Prostate gland (tissue), 2 donors: Measurements from ENCODE around the gene CNTNAP2. TPM values are rescaled to one million over a fixed set of nuclear protein-coding genes. Genes with fewer than 3 reads are reported as not detected.

Experiments
- DNase-seq: peaks from one replicate; pipeline ENCODE4 v3.0.0-alpha.2; 2019; ENCODE audit warnings: low spot score
- H3K27ac ChIP-seq, 2 donors: fragments of 200-600 bp; sonication (generic); 2 replicates each; pipeline ENCODE4 v1.5.1; 2017 to 2019
- H3K27me3 ChIP-seq: fragments of 200-600 bp; sonication (generic); replicated peaks from 2 replicates; pipeline ENCODE4 v1.5.1; 2019; ENCODE audit not compliant: insufficient read depth
- H3K36me3 ChIP-seq, 2 donors: fragments of 200-600 bp; sonication (generic); 1 replicate in 1 of 2; 2 replicates in 1 of 2; pipeline versions ENCODE4 v1.5.1 to v1.8.1; 2017 to 2019
- H3K4me1 ChIP-seq: fragments of 200-600 bp; sonication (generic); replicated peaks from 2 replicates; pipeline ENCODE4 v1.5.1; 2019
- H3K4me3 ChIP-seq, 2 donors: fragments of 200-600 bp; sonication (generic); 2 replicates each; pipeline ENCODE4 v1.5.1; 2017 to 2019
- H3K9me3 ChIP-seq: fragments of 200-600 bp; sonication (generic); 2 replicates; pipeline ENCODE4 v1.5.1; 2017
- POLR2A ChIP-seq: fragments of 450-650 bp; IDR thresholded peaks from one replicate; pipeline ENCODE4 v1.6.1; 2016; ENCODE audit warnings: antibody characterized with exemption, mild to moderate bottlenecking
- POLR2AphosphoS5 ChIP-seq: sonication (generic); formaldehyde crosslinking; IDR thresholded peaks from one replicate; pipeline ENCODE4 v1.6.1; 2017; ENCODE audit warnings: antibody characterized with exemption
- WGBS: methylation state at CpG from one replicate; pipeline ENCODE4 v1.1.5; 2018; 5-methylcytosine and 5-hydroxymethylcytosine counted together
- intact Hi-C: fragments of 100-400 bp; cut with DNase I; formaldehyde crosslinking; loops from one replicate; pipeline ENCODE4 v1.14.2; 2022
- total RNA-seq, 2 donors: library from RNA; depleted of rRNA; stranded (reverse); fragments of >200 nt; gene quantifications; one replicate each; pipeline ENCODE4 v1.1.0, GENCODE V29; 2016
- TF ChIP-seq, protein P1 (sequence below), 4 experiments: fragments of 200-600 bp in 2 of 4; fragments of 450-650 bp in 2 of 4; sonication (generic) in 2 of 4; IDR thresholded peaks; 1 replicate in 3 of 4; 2 replicates in 1 of 4; pipeline ENCODE4 v1.5.1; 2016 to 2019; ENCODE audit warnings: antibody characterized with exemption in 4 of 4, mild to moderate bottlenecking in 2 of 4, moderate library complexity in 2 of 4

The CNTNAP2 gene
- total RNA-seq, 2 donors from 2014 or later: 10.6 to 43.7 TPM

DNA sequence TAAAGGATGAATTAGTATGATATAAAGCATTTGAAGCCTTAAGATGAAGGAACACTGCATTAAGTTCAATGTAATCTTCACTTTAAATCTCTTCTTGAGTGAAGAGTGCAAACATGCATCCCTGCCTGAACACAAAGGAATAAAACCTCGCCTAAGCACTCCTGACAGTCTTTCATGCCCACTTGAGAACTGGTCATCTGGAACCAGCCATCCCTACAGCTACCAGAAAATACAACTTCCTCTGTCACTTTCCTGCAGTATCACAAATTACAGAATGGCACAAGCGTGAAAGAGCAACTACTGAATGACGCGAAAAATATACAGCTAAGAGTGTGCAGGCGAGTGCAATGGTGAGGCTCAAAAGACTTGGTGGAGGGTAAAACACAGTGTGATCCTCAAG, 1079.9 kb downstream of the CNTNAP2 start:
- Histone ChIP-seq H3K27me3 (no peaks in the 10 kb centered on the region), H3K36me3 (no peaks in the 10 kb centered on the region), H3K27ac (no peak overlapping the region), H3K4me1 (no peaks in the 10 kb centered on the region), H3K4me3 (no peak overlapping the region), H3K9me3 (no peaks in the 10 kb centered on the region)
- WGBS: 85% methylated on average over 5 of the region's 5 CpGs
- TF ChIP-seq, protein P1, sequence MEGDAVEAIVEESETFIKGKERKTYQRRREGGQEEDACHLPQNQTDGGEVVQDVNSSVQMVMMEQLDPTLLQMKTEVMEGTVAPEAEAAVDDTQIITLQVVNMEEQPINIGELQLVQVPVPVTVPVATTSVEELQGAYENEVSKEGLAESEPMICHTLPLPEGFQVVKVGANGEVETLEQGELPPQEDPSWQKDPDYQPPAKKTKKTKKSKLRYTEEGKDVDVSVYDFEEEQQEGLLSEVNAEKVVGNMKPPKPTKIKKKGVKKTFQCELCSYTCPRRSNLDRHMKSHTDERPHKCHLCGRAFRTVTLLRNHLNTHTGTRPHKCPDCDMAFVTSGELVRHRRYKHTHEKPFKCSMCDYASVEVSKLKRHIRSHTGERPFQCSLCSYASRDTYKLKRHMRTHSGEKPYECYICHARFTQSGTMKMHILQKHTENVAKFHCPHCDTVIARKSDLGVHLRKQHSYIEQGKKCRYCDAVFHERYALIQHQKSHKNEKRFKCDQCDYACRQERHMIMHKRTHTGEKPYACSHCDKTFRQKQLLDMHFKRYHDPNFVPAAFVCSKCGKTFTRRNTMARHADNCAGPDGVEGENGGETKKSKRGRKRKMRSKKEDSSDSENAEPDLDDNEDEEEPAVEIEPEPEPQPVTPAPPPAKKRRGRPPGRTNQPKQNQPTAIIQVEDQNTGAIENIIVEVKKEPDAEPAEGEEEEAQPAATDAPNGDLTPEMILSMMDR (IDR thresholded peaks at IDR 0.05): no peak
- TF ChIP-seq POLR2A (no peak), POLR2AphosphoS5 (no peak)
- intact Hi-C loops: no loop called here
- no peak for DNase-seq

DNA sequence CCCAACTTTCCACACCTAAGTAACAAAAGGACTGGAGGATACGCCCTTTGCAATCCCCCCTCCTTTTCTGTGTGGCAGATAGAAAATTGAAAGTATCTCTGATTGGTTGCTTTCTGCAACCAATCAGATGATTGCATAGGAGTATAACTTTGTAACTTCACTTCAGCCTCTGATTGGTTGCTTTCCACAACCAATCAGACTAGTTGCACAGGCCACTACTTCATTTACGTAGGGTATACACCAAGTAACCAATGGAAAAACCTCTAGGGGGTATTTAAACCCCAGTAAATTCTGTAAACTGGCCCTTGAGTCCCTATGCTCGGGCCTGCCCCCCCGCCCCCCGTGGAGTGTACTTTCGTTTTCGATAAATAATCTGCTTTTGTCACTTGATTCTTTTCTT, 1080.4 kb downstream of the CNTNAP2 start:
- Histone ChIP-seq H3K27me3 (no peaks in the 10 kb centered on the region), H3K27ac (no peak overlapping the region), H3K4me1 (no peaks in the 10 kb centered on the region), H3K36me3 (no peaks in the 10 kb centered on the region), H3K9me3 (no peaks in the 10 kb centered on the region), H3K4me3 (no peak overlapping the region)
- intact Hi-C loops: no loop called here
- 87% methylated on average over 7 of the region's 7 CpGs for WGBS
- DNase-seq: no peak
- TF ChIP-seq, protein P1 (IDR thresholded peaks at IDR 0.05): no peak
- no peak for TF ChIP-seq POLR2A
- TF ChIP-seq POLR2AphosphoS5: no peak

DNA sequence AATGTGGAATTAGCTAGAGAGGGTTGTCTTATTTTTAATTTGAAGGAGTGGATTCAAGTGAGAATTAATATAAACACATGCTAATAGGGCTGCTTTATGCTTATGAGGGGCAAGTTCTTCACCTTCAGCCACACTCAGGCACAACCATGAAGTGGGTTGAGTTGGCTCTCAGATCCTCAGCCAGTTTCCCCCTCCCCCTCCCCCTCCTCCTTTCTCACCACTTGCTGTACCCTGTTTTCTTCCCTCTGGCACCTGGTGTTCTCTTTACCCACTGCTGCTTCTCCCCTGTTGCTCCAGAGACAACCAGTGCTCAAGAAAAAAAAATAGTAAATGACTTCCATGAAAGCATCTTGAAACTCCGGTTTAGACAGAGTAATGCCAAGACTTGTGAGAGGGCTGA, 1083.3 kb downstream of the CNTNAP2 start:
- H3K27ac ChIP-seq: no peak overlapping the region
- intact Hi-C loops: no loop called here
- WGBS: 50% methylated on average over 1 of the region's 1 CpG
- no peaks in the 10 kb centered on the region for H3K36me3 ChIP-seq
- no peaks in the 10 kb centered on the region for H3K27me3 ChIP-seq
- TF ChIP-seq, protein P1 (IDR thresholded peaks at IDR 0.05): no peak
- no peak for TF ChIP-seq POLR2A
- no peak for TF ChIP-seq POLR2AphosphoS5
- no peaks in the 10 kb centered on the region for H3K4me1 ChIP-seq
- no peak overlapping the region for H3K4me3 ChIP-seq
- H3K9me3 ChIP-seq: no peaks in the 10 kb centered on the region
- DNase-seq: no peak

DNA sequence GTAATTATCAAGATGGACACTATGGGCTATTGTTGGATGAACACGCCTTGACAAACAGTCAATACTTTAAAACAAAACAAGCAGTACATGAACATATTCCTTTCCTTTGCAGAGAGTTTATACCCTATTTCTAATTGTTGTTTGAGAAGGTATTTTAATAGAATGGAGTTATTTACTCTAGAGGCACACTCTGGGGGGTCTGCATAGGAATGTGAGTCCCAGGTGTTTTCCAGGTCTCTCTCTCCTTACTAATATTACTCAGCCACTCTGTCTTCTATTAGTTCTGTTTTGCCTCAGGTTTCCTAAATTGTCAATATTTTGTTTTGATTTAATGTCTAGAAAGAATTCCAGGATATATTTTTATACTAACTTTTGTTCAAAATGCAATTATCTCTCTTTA, 1091.4 kb downstream of the CNTNAP2 start:
- Histone ChIP-seq H3K4me3 (no peak overlapping the region), H3K27me3 (no peaks in the 10 kb centered on the region), H3K9me3 (no peaks in the 10 kb centered on the region), H3K27ac (no peak overlapping the region), H3K4me1 (no peaks in the 10 kb centered on the region), H3K36me3 (no peaks in the 10 kb centered on the region)
- DNase-seq: no peak
- 76% methylated on average over 1 of the region's 1 CpG for WGBS
- TF ChIP-seq POLR2A: no peak
- no peak for TF ChIP-seq POLR2AphosphoS5
- TF ChIP-seq, protein P1 (IDR thresholded peaks at IDR 0.05): no peak
- intact Hi-C loops: no loop called here

DNA sequence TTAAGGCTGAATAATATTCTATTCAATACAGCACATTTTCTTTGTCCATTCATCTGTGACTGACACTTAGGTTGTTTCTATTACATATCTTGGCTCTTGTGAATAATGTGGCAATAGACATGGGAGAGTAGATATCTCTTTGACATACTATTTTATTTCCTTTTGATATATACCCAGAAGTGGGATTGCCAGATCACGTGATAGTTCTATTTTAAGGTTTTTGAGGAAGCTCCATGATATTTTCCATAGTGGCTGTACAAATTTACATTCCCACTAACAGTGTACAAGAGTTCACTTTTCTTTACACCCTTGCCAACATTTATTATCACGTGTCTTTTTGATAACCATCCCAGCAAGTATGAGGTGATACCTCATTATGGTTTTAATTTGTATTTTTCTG, 1114.7 kb downstream of the CNTNAP2 start:
- no peak overlapping the region for H3K27ac ChIP-seq
- no peaks in the 10 kb centered on the region for H3K27me3 ChIP-seq
- H3K4me1 ChIP-seq: no peaks in the 10 kb centered on the region
- no peaks in the 10 kb centered on the region for H3K9me3 ChIP-seq
- H3K36me3 ChIP-seq: no peaks in the 10 kb centered on the region
- DNase-seq: no peak
- intact Hi-C loops: no loop called here
- no peak for TF ChIP-seq POLR2A
- TF ChIP-seq, protein P1 (IDR thresholded peaks at IDR 0.05): no peak
- no peak for TF ChIP-seq POLR2AphosphoS5
- 91% methylated on average over 2 of the region's 2 CpGs for WGBS
- no peak overlapping the region for H3K4me3 ChIP-seq
